ENCODE measurements around the gene MT1M. TPM values are rescaled to one million over a fixed set of nuclear protein-coding genes. Genes with fewer than 3 reads are reported as not detected.

Gene MT1M
- total RNA-seq, 1 donor from 2014 or later, result not detected

DNA sequence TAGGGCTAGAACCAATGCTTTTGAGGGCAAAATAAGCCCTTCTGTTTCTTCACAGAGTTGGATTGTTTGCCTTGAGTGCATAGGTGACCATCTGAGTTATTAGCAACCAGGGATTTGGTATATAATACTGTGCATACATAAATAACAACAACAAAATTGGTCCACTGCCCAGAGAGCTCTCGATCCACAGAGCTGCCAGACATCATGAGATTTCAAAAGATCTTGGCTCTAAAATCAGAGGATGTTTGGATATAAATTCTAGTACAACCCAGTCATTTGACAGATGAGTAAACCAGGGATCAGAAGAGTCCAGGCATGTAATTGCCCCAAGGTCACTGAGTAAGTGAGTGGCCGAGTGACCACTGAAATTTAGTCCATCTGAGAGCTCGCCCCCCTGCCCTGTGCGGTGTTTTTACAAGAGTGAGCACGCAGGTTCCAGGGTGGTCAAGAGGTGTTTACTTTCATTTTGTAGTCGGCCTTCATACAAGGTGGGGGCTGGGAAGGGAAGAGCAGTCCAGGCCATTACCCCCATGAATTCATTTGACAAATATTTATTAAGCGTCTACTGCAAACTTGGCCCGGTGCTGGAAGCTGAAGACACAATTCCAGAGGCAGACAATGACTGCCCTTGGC is 25.9 kb upstream of the MT1M start:
- Mint-ChIP-seq H3K9me3 (no peaks in the 10 kb centered on the region), H3K27me3 (ENCODE audit: low read depth) (peaks cover 38% of the 10 kb centered on the region), H3K36me3 (ENCODE audit: low read depth) (no peaks in the 10 kb centered on the region), H3K27ac (ENCODE audit: unreplicated experiment) (no peak overlapping the region), H3K4me1 (peaks cover 42% of the 10 kb centered on the region), H3K4me3 (peak overlapping the region; percentile 4)
- no peak for DNase-seq (ENCODE audit: low read depth, low spot score)
- TF ChIP-seq, protein P1, sequence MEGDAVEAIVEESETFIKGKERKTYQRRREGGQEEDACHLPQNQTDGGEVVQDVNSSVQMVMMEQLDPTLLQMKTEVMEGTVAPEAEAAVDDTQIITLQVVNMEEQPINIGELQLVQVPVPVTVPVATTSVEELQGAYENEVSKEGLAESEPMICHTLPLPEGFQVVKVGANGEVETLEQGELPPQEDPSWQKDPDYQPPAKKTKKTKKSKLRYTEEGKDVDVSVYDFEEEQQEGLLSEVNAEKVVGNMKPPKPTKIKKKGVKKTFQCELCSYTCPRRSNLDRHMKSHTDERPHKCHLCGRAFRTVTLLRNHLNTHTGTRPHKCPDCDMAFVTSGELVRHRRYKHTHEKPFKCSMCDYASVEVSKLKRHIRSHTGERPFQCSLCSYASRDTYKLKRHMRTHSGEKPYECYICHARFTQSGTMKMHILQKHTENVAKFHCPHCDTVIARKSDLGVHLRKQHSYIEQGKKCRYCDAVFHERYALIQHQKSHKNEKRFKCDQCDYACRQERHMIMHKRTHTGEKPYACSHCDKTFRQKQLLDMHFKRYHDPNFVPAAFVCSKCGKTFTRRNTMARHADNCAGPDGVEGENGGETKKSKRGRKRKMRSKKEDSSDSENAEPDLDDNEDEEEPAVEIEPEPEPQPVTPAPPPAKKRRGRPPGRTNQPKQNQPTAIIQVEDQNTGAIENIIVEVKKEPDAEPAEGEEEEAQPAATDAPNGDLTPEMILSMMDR (conservative IDR thresholded peaks at IDR 0.05), result no peak

DNA sequence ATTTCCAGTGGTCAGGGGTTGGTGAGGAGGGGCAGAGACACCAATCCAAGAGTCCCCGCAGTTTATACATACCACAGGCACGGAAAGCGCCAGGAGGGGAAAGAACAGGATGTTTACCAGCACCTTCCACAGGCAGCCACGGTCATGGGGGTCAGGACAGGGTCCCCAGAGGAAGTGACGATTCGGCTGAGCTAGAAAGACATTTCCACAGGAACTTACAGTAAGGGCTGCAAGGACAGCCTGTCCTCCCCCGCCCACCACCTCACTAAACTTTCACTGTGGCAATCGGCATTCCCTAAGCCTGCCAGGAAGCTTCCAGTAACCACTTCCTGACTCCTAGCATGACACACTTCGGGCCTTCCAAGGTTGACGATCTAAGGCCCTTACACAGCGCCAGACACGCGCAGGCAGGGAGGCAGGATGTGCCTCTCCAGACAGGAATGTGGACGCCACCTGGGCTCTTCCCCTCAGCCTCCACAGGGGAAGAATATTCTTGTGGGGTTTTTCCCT is 25.3 kb upstream of the MT1M start:
- peak overlapping the region; percentile 4 for H3K4me3 Mint-ChIP-seq
- no peak overlapping the region for H3K27ac Mint-ChIP-seq (ENCODE audit: unreplicated experiment)
- TF ChIP-seq, protein P1 (conservative IDR thresholded peaks at IDR 0.05), result no peak

DNA sequence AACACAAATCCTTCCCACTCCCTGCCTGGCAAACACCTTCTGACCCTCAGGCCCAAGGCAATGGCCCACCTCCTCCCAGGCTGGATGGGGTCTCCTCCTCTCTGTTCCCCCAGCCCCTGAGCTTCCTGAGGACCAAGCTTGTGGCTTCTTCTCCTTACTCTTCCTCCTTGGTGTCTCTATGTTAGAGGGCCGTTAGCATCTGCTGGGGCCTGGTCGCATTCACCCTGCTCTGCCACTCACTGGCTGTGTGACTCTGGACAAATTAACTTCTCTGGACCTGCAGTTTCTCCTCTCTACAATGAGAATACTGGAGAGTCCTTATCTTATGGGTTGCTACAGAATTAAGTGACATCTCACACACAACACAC is 24.8 kb upstream of the MT1M start:
- peaks cover 38% of the 10 kb centered on the region for H3K27me3 Mint-ChIP-seq (ENCODE audit: low read depth)
- H3K4me1 Mint-ChIP-seq, result peaks cover 42% of the 10 kb centered on the region
- no peaks in the 10 kb centered on the region for H3K36me3 Mint-ChIP-seq (ENCODE audit: low read depth)
- TF ChIP-seq, protein P1 (conservative IDR thresholded peaks at IDR 0.05), result no peak
- no peak for DNase-seq (ENCODE audit: low read depth, low spot score)
- no peak overlapping the region for H3K27ac Mint-ChIP-seq (ENCODE audit: unreplicated experiment)
- H3K9me3 Mint-ChIP-seq, result no peaks in the 10 kb centered on the region
- H3K4me3 Mint-ChIP-seq, result no peak overlapping the region

More for the DNA sequence above, 25.3 kb upstream of the MT1M start:
- H3K27me3 Mint-ChIP-seq (ENCODE audit: low read depth), result peaks cover 38% of the 10 kb centered on the region
- no peak for DNase-seq (ENCODE audit: low read depth, low spot score)
- peaks cover 42% of the 10 kb centered on the region for H3K4me1 Mint-ChIP-seq
- no peaks in the 10 kb centered on the region for H3K36me3 Mint-ChIP-seq (ENCODE audit: low read depth)
- H3K9me3 Mint-ChIP-seq, result no peaks in the 10 kb centered on the region

DNA sequence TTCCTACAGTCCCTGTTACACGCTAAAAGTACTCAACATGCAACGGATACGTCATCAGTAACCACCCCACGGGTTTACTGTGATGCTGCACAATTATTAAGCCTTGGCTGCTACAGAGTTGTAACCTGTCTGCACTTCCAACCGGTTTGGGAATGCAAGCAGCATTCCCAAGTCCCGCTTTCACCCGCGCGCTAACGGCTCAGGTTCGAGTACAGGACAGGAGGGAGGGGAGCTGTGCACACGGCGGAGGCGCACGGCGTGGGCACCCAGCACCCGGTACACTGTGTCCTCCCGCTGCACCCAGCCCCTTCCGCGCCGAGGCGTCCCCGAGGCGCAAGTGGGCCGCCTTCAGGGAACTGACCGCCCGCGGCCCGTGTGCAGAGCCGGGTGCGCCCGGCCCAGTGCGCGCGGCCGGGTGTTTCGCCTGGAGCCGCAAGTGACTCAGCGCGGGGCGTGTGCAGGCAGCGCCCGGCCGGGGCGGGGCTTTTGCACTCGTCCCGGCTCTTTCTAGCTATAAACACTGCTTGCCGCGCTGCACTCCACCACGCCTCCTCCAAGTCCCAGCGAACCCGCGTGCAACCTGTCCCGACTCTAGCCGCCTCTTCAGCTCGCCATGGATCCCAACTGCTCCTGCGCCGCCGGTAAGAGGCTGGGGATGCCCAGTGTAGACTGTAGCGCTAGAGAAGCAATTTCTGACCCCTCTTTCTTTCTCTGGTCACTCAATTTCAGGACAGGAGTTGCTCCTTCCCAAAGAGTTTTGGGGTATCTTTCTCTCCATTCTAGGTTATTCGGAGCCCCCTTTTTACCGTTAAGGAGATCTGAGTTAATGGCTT is 24.2 kb upstream of the MT1M start, which contains the start of gene MT2A:
MT2A (plus strand) TSS at position 542 of the 833 bp plus-strand sequence; CDS start at position 614, 72 bp downstream.
- no peaks in the 10 kb centered on the region for H3K9me3 Mint-ChIP-seq
- H3K27ac Mint-ChIP-seq (ENCODE audit: unreplicated experiment), result no peak within 1 kb of the TSS
- peaks cover 38% of the 10 kb centered on the region for H3K27me3 Mint-ChIP-seq (ENCODE audit: low read depth)

DNA sequence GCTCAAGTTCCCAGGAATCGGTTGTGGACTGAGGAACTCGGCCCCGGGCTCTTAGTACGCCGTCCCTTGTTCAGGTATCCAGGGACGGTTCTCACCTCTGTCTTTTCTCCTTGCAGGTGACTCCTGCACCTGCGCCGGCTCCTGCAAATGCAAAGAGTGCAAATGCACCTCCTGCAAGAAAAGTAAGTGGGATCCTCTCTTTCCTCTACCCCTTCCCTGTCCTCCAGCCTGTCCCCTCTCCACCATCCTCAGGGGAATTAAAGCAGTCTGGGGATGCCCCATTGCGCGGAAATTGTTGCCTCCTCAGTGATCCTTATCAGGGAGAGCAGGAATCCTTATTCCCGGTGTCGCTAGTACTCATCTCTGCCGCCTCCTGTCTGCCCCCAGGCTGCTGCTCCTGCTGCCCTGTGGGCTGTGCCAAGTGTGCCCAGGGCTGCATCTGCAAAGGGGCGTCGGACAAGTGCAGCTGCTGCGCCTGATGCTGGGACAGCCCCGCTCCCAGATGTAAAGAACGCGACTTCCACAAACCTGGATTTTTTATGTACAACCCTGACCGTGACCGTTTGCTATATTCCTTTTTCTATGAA is 23.5 kb upstream of the MT1M start:
- Mint-ChIP-seq H3K9me3 (no peaks in the 10 kb centered on the region), H3K36me3 (ENCODE audit: low read depth) (no peaks in the 10 kb centered on the region), H3K27me3 (ENCODE audit: low read depth) (peaks cover 42% of the 10 kb centered on the region), H3K4me1 (peaks cover 42% of the 10 kb centered on the region), H3K4me3 (peak overlapping the region; percentile 82), H3K27ac (ENCODE audit: unreplicated experiment) (no peak overlapping the region)
- TF ChIP-seq, protein P1 (conservative IDR thresholded peaks at IDR 0.05), result no peak
- DNase-seq (ENCODE audit: low read depth, low spot score), result no peak

More for the DNA sequence above, 24.2 kb upstream of the MT1M start, which contains the start of gene MT2A:
- H3K4me3 Mint-ChIP-seq, result peak within 1 kb of the TSS; percentile 82
- TF ChIP-seq, protein P1 (conservative IDR thresholded peaks at IDR 0.05), result no peak
- H3K4me1 Mint-ChIP-seq, result peaks cover 42% of the 10 kb centered on the region
- no peaks in the 10 kb centered on the region for H3K36me3 Mint-ChIP-seq (ENCODE audit: low read depth)
- peak; percentile 70 for DNase-seq (ENCODE audit: low read depth, low spot score)
